Adrenal gland (tissue), 5 donors: ENCODE data around the gene C3.

Source experiments
- POLR2A ChIP-seq, 2 donors: fragments of 450-650 bp; IDR thresholded peaks; one replicate each; pipeline ENCODE4 v1.6.1; 2017; ENCODE audit warnings: antibody characterized with exemption in 2 of 2, mild to moderate bottlenecking in 2 of 2, moderate library complexity in 1 of 2
- TF ChIP-seq, protein P1 (sequence below), 6 experiments: fragments of 450-650 bp in 4 of 6; fragments of 200-600 bp in 2 of 6; sonication (generic) in 1 of 6; IDR thresholded peaks; 1 replicate in 5 of 6; 2 replicates in 1 of 6; pipeline versions ENCODE4 v1.5.1 to v1.8.0; 2016 to 2021; ENCODE audit warnings: antibody characterized with exemption in 6 of 6, mild to moderate bottlenecking in 2 of 6, moderate library complexity in 1 of 6
- donor health status: DM: no; HTN: no; CAD: no.

DNA sequence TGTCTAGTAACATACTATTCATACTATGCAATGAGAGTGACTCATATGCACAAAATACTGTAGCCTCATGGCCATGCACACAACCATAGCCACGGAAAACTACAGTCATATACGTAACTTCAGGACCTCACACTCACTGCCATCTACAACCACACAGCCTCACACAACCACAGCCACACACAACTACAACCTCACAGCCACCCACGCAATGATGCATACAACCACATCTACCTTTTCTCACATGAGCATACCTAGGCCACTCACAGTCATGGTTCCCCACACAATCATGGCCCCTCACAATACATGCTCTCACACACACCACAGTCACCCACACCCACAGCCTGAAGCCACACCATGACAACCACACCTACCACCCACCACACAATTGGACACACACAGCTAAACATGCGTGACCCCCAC, 41.8 kb downstream of the C3 start:
- TF ChIP-seq POLR2A (IDR thresholded peaks at IDR 0.05), result no peak
- TF ChIP-seq, protein P1, sequence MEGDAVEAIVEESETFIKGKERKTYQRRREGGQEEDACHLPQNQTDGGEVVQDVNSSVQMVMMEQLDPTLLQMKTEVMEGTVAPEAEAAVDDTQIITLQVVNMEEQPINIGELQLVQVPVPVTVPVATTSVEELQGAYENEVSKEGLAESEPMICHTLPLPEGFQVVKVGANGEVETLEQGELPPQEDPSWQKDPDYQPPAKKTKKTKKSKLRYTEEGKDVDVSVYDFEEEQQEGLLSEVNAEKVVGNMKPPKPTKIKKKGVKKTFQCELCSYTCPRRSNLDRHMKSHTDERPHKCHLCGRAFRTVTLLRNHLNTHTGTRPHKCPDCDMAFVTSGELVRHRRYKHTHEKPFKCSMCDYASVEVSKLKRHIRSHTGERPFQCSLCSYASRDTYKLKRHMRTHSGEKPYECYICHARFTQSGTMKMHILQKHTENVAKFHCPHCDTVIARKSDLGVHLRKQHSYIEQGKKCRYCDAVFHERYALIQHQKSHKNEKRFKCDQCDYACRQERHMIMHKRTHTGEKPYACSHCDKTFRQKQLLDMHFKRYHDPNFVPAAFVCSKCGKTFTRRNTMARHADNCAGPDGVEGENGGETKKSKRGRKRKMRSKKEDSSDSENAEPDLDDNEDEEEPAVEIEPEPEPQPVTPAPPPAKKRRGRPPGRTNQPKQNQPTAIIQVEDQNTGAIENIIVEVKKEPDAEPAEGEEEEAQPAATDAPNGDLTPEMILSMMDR (IDR thresholded peaks at IDR 0.05), result no peak
